GM12875 (cell line): ENCODE results near the gene NECTIN4.
A peak's percentile ranks its signal among the peaks of the same experiment; 100 is the strongest.

Source experiments
- H3K4me3 ChIP-seq: one replicate; pipeline ENCODE4 v1.5.1; 2011; ENCODE audit warnings: low read depth, low read length, control low read depth
- TF ChIP-seq, protein P1 (sequence below): IDR thresholded peaks from 2 replicates; pipeline ENCODE4 v1.5.1; 2011; ENCODE audit warnings: low read depth, mild to moderate bottlenecking, control low read depth, inconsistent platforms, low read length, moderate library complexity, borderline replicate concordance; ENCODE audit not compliant: insufficient read depth

The NECTIN4 gene

GRCh38 chr1:161081519-161081918 is 7.8 kb downstream of the NECTIN4 start:
- TF ChIP-seq, protein P1, sequence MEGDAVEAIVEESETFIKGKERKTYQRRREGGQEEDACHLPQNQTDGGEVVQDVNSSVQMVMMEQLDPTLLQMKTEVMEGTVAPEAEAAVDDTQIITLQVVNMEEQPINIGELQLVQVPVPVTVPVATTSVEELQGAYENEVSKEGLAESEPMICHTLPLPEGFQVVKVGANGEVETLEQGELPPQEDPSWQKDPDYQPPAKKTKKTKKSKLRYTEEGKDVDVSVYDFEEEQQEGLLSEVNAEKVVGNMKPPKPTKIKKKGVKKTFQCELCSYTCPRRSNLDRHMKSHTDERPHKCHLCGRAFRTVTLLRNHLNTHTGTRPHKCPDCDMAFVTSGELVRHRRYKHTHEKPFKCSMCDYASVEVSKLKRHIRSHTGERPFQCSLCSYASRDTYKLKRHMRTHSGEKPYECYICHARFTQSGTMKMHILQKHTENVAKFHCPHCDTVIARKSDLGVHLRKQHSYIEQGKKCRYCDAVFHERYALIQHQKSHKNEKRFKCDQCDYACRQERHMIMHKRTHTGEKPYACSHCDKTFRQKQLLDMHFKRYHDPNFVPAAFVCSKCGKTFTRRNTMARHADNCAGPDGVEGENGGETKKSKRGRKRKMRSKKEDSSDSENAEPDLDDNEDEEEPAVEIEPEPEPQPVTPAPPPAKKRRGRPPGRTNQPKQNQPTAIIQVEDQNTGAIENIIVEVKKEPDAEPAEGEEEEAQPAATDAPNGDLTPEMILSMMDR, result no peak
- H3K4me3 ChIP-seq, result no peak overlapping the region

DNA sequence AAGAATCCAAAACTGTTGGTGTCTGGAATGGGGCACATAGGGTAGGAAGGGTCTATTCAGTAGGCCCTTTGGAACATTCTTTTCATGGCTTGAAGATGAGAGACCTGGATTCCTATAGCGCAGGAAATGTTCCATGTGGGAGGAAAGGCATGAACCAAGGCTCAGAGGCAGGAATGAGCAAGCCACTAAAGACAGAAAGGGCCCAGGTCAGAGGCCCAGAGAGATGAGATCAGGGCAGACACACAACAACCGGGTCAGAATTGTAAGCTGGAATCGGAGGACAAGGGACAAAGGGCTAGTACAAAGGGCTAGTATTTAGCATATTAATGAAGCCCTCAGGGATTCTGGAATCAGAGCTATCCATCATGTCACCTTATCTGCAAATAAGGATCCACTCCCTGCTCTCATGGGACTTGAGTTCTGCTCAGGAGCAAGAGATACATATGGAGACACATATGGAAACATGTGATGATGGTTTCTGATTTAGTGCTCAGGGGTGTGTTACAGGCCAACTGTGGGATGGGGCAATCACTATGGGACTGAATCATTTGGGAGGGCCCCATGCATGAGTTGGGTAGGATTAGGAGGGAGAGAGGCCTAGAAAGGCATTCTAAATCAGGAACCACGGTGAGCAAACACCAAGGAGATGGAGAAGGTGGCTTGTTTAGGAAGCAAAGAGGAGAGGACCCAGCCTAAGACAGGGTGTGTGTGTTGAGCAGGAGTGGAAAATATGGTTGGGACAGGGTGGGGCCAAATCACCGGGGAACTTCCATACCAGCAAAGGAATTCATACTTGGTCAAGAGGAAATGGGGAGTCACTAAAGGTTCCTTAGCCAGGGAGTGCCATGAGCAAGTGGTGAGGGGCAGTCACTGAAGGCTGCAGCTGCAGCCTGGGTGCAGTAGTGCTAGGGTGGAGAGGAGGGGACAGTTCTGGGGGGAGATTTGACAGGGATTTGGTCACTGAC is 8.6 kb downstream of the NECTIN4 start:
- TF ChIP-seq, protein P1, result no peak
- no peak overlapping the region for H3K4me3 ChIP-seq

DNA sequence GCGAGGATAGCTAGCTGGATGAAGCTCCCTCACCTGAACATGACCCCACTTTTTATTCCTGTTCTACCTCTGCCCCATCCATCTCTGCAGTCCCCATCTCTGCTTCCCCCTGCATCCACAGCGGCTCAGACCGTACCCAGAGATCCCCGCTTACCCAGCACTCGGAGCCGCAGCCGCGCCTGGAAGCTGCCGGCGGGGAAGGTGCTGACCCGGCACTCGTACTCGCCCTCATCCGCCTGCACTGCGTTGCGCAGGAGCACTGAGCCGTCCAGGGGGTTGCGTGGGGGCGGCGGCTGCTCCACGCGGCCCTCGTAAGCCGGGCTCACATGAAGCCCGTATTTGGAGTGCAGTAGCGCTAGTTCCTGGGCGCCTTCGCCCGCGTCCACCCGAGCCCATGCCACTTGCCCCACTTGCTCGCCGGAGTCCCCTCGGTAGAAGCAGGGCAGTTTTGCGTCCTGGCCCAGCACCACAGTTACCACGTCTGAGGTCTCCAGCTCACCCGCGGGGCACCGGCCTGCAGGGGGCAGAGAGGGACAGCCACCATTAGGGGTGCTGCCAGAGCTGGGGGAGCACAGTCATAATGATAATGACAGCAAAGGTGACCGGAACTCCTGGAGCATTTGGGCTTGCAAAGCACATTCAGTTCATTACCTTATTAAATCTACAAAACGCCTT is 9.8 kb downstream of the NECTIN4 start:
- TF ChIP-seq, protein P1, result peak; percentile 15; the same call in 1 of the 2 replicates
- no peak overlapping the region for H3K4me3 ChIP-seq

DNA sequence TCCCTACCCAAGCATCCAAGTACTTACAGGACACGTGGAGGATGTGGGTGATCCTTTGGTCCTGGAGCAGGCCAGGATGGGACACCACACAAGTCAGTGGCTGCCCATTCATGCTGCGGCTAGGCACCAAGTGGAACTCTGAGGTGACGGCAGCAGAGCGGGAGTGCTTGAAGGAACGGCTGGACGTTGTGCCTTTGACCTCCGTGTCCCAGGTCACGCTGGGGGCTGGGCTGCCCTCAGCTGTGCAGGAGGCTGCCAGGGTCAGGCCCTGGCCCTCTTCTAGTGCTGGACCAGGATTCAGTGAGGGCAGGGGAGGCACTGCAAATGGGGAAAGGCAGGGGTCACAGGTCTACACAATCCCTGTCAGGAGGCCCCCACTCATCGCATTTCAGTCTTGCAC is 11.9 kb downstream of the NECTIN4 start:
- no peak overlapping the region for H3K4me3 ChIP-seq
- TF ChIP-seq, protein P1, result no peak

GRCh38 chr1:161076410-161076809 is 12.9 kb downstream of the NECTIN4 start:
- TF ChIP-seq, protein P1, result no peak
- no peak overlapping the region for H3K4me3 ChIP-seq

- TF ChIP-seq, protein P1, result no peak
- H3K4me3 ChIP-seq, result no peak overlapping the region
Measured at GRCh38 chr1:161074676-161075368, 14.5 kb downstream of the NECTIN4 start.
